Activated CD4-positive, alpha-beta T cell treated with anti-CD3 and anti-CD28 coated beads for 36 hours (primary cell): ENCODE data around the gene MYH6. TPM values are rescaled to one million over a fixed set of nuclear protein-coding genes. Genes with fewer than 3 reads are reported as not detected.
"Not testable (repeated sequence)": the region's sequence is repeated elsewhere in the genome, so short reads cannot be mapped to it uniquely, and the experiment has no call there.

Experiments used
- ATAC-seq: fragments of 200-7000 bp; cut with Tn5 transposase; one replicate; pipeline ENCODE4 v1.10.0; 2021; ENCODE audit warnings: mild to moderate bottlenecking, moderate library complexity
- CTCF ChIA-PET: fragments of 350-600 bp; sonication (Branson Sonifier 250); formaldehyde crosslinking; loops from one replicate; lab custom pipeline; 2021; ENCODE audit warnings: antibody characterized with exemption; lab: Charles Lee
- POLR2A ChIA-PET: fragments of 350-600 bp; sonication (Branson Sonifier 250); formaldehyde crosslinking; loops from one replicate; lab custom pipeline; 2021; ENCODE audit warnings: antibody characterized with exemption, inconsistent platforms; lab: Charles Lee
- DNase-seq: peaks from one replicate; pipeline ENCODE4 v3.0.0-alpha.2; 2020
- H3K27ac Mint-ChIP-seq: one replicate; pipeline ENCODE4 v1.8.0; 2021; ENCODE audit warnings: mixed read lengths
- H3K27me3 Mint-ChIP-seq: one replicate; pipeline ENCODE4 v1.8.0; 2021; ENCODE audit warnings: mixed read lengths
- H3K36me3 Mint-ChIP-seq: one replicate; pipeline ENCODE4 v1.8.0; 2021; ENCODE audit warnings: low read depth, mixed read lengths
- H3K4me1 Mint-ChIP-seq: one replicate; pipeline ENCODE4 v1.8.0; 2021; ENCODE audit warnings: mixed read lengths
- H3K4me3 Mint-ChIP-seq: one replicate; pipeline ENCODE4 v1.8.0; 2021; ENCODE audit warnings: mild to moderate bottlenecking, moderate library complexity, mixed read lengths
- H3K9me3 Mint-ChIP-seq: one replicate; pipeline ENCODE4 v1.8.0; 2021; ENCODE audit warnings: low read depth, mixed read lengths
- intact Hi-C, 2 experiments: fragments of 100-400 bp; cut with DNase I in 1 of 2; cut with micrococcal nuclease in 1 of 2; formaldehyde crosslinking; loops; one replicate each; pipeline versions ENCODE4 v1.14.2 to v1.15.1; 2022 to 2024; cut with DNase I, micrococcal nuclease
- total RNA-seq, 2 experiments: library from RNA; stranded (reverse); gene quantifications; one replicate each; pipeline ENCODE4 v1.2.3, GENCODE V29; 2021

Gene MYH6
- total RNA-seq, 2 experiments from 2014 or later = 0.14 to 0.16 TPM

- intact Hi-C loops = no loop called here
- DNase-seq (no peak), ATAC-seq (no peak)
- Mint-ChIP-seq H3K9me3 (no peaks in the 10 kb centered on the region), H3K4me3 (no peak overlapping the region), H3K27me3 (no peaks in the 10 kb centered on the region), H3K27ac (no peak overlapping the region), H3K36me3 (no peaks in the 10 kb centered on the region), H3K4me1 (peaks cover 10% of the 10 kb centered on the region)
- CTCF ChIA-PET = interaction anchor here (1.0 to 1.6 kb wide), 2 partner anchors 14 to 33 kb away, joined by 3 to 4 read pairs; no protein-coding TSS in a partner anchor
- POLR2A ChIA-PET = no interaction called here
Measured at GRCh38 chr14:23423657-23424056, 15.6 kb upstream of the MYH6 start.

GRCh38 chr14:23421594-23421993 lies 13.5 kb upstream of the MYH6 start:
- intact Hi-C loops = no loop called here
- ChIA-PET CTCF (interaction anchor here (0.6 to 1.6 kb wide), 2 partner anchors 141 to 200 kb away, joined by 3 to 4 read pairs; no protein-coding TSS in a partner anchor), POLR2A (no interaction called here)
- peak; percentile 45 for DNase-seq
- Mint-ChIP-seq H3K27me3 (peaks cover 2% of the 10 kb centered on the region), H3K4me1 (peaks cover 10% of the 10 kb centered on the region), H3K4me3 (no peak overlapping the region), H3K27ac (peak overlapping the region; percentile 2), H3K9me3 (no peaks in the 10 kb centered on the region), H3K36me3 (no peaks in the 10 kb centered on the region)
- peak; percentile 89 for ATAC-seq

GRCh38 chr14:23419646-23420045 lies 11.6 kb upstream of the MYH6 start:
- H3K27me3 Mint-ChIP-seq, H3K9me3 Mint-ChIP-seq, ATAC-seq, H3K36me3 Mint-ChIP-seq, DNase-seq, POLR2A ChIA-PET, intact Hi-C loops, CTCF ChIA-PET, H3K27ac Mint-ChIP-seq, H3K4me3 Mint-ChIP-seq: not testable (repeated sequence)
- peaks cover 10% of the 10 kb centered on the region for H3K4me1 Mint-ChIP-seq

- DNase-seq (no peak), ATAC-seq (no peak)
- Mint-ChIP-seq H3K27me3 (peaks cover 2% of the 10 kb centered on the region), H3K4me1 (peaks cover 10% of the 10 kb centered on the region), H3K27ac (peak overlapping the region; percentile 15), H3K4me3 (no peak overlapping the region), H3K9me3 (no peaks in the 10 kb centered on the region), H3K36me3 (no peaks in the 10 kb centered on the region)
- ChIA-PET CTCF (interaction anchor here (0.7 kb wide), 2 partner anchors 91 to 184 kb away, joined by 3 read pairs; no protein-coding TSS in a partner anchor), POLR2A (no interaction called here)
- intact Hi-C loops = no loop called here
Measured at GRCh38 chr14:23418021-23418420, 9.9 kb upstream of the MYH6 start.

- DNase-seq, H3K27me3 Mint-ChIP-seq, CTCF ChIA-PET, H3K9me3 Mint-ChIP-seq, H3K27ac Mint-ChIP-seq, H3K36me3 Mint-ChIP-seq, intact Hi-C loops, H3K4me3 Mint-ChIP-seq, POLR2A ChIA-PET, ATAC-seq: not testable (repeated sequence)
- peaks cover 10% of the 10 kb centered on the region for H3K4me1 Mint-ChIP-seq
Measured at GRCh38 chr14:23417269-23417668, 9.2 kb upstream of the MYH6 start.

- POLR2A ChIA-PET = no interaction called here
- no peaks in the 10 kb centered on the region for H3K36me3 Mint-ChIP-seq
- CTCF ChIA-PET = no interaction called here
Measured at GRCh38 chr14:23416801-23417200, 8.7 kb upstream of the MYH6 start.

GRCh38 chr14:23415821-23416778 lies 8.0 kb upstream of the MYH6 start:
- ATAC-seq (no peak), DNase-seq (no peak)
- intact Hi-C loops = no loop called here
- no peak overlapping the region for H3K4me3 Mint-ChIP-seq
- peaks cover 2% of the 10 kb centered on the region for H3K27me3 Mint-ChIP-seq
- no peaks in the 10 kb centered on the region for H3K36me3 Mint-ChIP-seq
- H3K9me3 Mint-ChIP-seq = no peaks in the 10 kb centered on the region
- H3K4me1 Mint-ChIP-seq = peaks cover 3% of the 10 kb centered on the region
- no peak overlapping the region for H3K27ac Mint-ChIP-seq
- CTCF ChIA-PET = no interaction called here
- POLR2A ChIA-PET = no interaction called here

More at GRCh38 chr14:23416801-23417200, 8.7 kb upstream of the MYH6 start:
- no peak overlapping the region for H3K27ac Mint-ChIP-seq
- ATAC-seq (no peak), DNase-seq (no peak)
- intact Hi-C loops = no loop called here
- no peaks in the 10 kb centered on the region for H3K9me3 Mint-ChIP-seq
- H3K4me1 Mint-ChIP-seq = peaks cover 8% of the 10 kb centered on the region
- peaks cover 2% of the 10 kb centered on the region for H3K27me3 Mint-ChIP-seq
- no peak overlapping the region for H3K4me3 Mint-ChIP-seq

GRCh38 chr14:23414906-23415820 lies 7.1 kb upstream of the MYH6 start:
- H3K4me3 Mint-ChIP-seq = no peak overlapping the region
- H3K27me3 Mint-ChIP-seq = peaks cover 2% of the 10 kb centered on the region
- H3K4me1 Mint-ChIP-seq = no peaks in the 10 kb centered on the region
- ATAC-seq (no peak), DNase-seq (no peak)
- CTCF ChIA-PET = interaction anchor here (0.6 to 1.4 kb wide), 3 partner anchors 13 to 93 kb away, joined by 3 to 4 read pairs (median 4); no protein-coding TSS in a partner anchor
- intact Hi-C loops = no loop called here
- H3K27ac Mint-ChIP-seq = no peak overlapping the region
- no peaks in the 10 kb centered on the region for H3K36me3 Mint-ChIP-seq
- H3K9me3 Mint-ChIP-seq = no peaks in the 10 kb centered on the region
- POLR2A ChIA-PET = no interaction called here

GRCh38 chr14:23414254-23414653 lies 6.2 kb upstream of the MYH6 start:
- ATAC-seq = no peak
- no peaks in the 10 kb centered on the region for H3K36me3 Mint-ChIP-seq
- no peaks in the 10 kb centered on the region for H3K9me3 Mint-ChIP-seq
- POLR2A ChIA-PET = no interaction called here
- H3K4me1 Mint-ChIP-seq = no peaks in the 10 kb centered on the region
- peaks cover 2% of the 10 kb centered on the region for H3K27me3 Mint-ChIP-seq
- DNase-seq = no peak
- CTCF ChIA-PET = interaction anchor here (0.6 to 1.4 kb wide), 2 partner anchors 14 to 34 kb away, joined by 3 to 4 read pairs; no protein-coding TSS in a partner anchor
- intact Hi-C loops = no loop called here
- no peak overlapping the region for H3K27ac Mint-ChIP-seq
- H3K4me3 Mint-ChIP-seq = no peak overlapping the region

- ChIA-PET CTCF (interaction anchor here (0.7 to 1.4 kb wide), 2 partner anchors 20 to 33 kb away, joined by 3 to 5 read pairs; no protein-coding TSS in a partner anchor), POLR2A (no interaction called here)
- Mint-ChIP-seq H3K27me3 (peaks cover 2% of the 10 kb centered on the region), H3K9me3 (no peaks in the 10 kb centered on the region), H3K36me3 (no peaks in the 10 kb centered on the region), H3K27ac (no peak overlapping the region), H3K4me3 (no peak overlapping the region), H3K4me1 (no peaks in the 10 kb centered on the region)
- ATAC-seq (no peak), DNase-seq (no peak)
- intact Hi-C loops = no loop called here
Measured at GRCh38 chr14:23413681-23414080, 5.6 kb upstream of the MYH6 start.
